ENCODE results near the gene IL17REL. TPM values are rescaled to one million over a fixed set of nuclear protein-coding genes. Genes with fewer than 3 reads are reported as not detected.

IL17REL gene
- total and polyA plus RNA-seq, 4 donors = 0.02 to 0.51 (median 0.19) TPM; not detected in 1

- WGBS, 2 donors = 24 to 50% methylated on average over 30 of the region's 30 CpGs
- H3K36me3 ChIP-seq (ENCODE audit: control insufficient read depth in 4 of 4, insufficient read depth in 4 of 4, low read length in 4 of 4) = no peaks in the 10 kb centered on the region
- no peak overlapping the region for H3K27ac ChIP-seq (ENCODE audit: low read depth in 1 of 2, low read length in 1 of 2)
- H3K27me3 ChIP-seq (ENCODE audit: control insufficient read depth in 3 of 3, insufficient read depth in 3 of 3, low read length in 2 of 3) = peaks cover 7 to 8% (median 8%) of the 10 kb centered on the region in 3 donors
- ATAC-seq (ENCODE audit: insufficient read depth, low FRiP score) (no peak), DNase-seq (no peak)
- H3K4me1 ChIP-seq (ENCODE audit: control insufficient read depth in 5 of 5, insufficient read depth in 5 of 5, low read length in 5 of 5) = no peaks in the 10 kb centered on the region
- TF ChIP-seq CTCF (IDR thresholded peaks at IDR 0.05; ENCODE audit: control extremely low read depth, extremely low read depth) = no peak
- peaks cover 0 to 6% (median under 1%) of the 10 kb centered on the region in 4 donors for H3K9me3 ChIP-seq (ENCODE audit: control insufficient read depth in 4 of 4, insufficient read depth in 3 of 4, low read length in 3 of 4)
- no peak overlapping the region for H3K9ac ChIP-seq (ENCODE audit: insufficient read depth in 1 of 2, low read length in 2 of 2)
- no peak overlapping the region for H3K4me3 ChIP-seq
These were observed 32.0 kb upstream of the IL17REL start for GRCh38 chr22:50044485-50045118.

- Histone ChIP-seq H3K4me1 (ENCODE audit: control insufficient read depth in 5 of 5, insufficient read depth in 5 of 5, low read length in 5 of 5) (no peaks in the 10 kb centered on the region), H3K4me3 (no peak overlapping the region), H3K9ac (ENCODE audit: insufficient read depth in 1 of 2, low read length in 2 of 2) (no peak overlapping the region), H3K36me3 (ENCODE audit: control insufficient read depth in 4 of 4, insufficient read depth in 4 of 4, low read length in 4 of 4) (no peaks in the 10 kb centered on the region), H3K27me3 (ENCODE audit: control insufficient read depth in 3 of 3, insufficient read depth in 3 of 3, low read length in 2 of 3) (peaks cover 6 to 8% (median 7%) of the 10 kb centered on the region in 3 donors), H3K27ac (ENCODE audit: low read depth in 1 of 2, low read length in 1 of 2) (no peak overlapping the region), H3K9me3 (ENCODE audit: control insufficient read depth in 4 of 4, insufficient read depth in 3 of 4, low read length in 3 of 4) (peaks cover 0 to 8% (median 1%) of the 10 kb centered on the region in 4 donors)
- DNase-seq (no peak), ATAC-seq (ENCODE audit: insufficient read depth, low FRiP score) (no peak)
- 83 to 84% methylated on average over 17 of the region's 17 CpGs for WGBS, 2 donors
- TF ChIP-seq CTCF (IDR thresholded peaks at IDR 0.05; ENCODE audit: control extremely low read depth, extremely low read depth) = no peak
These were observed 28.9 kb upstream of the IL17REL start for GRCh38 chr22:50041361-50042065.

- no peaks in the 10 kb centered on the region for H3K4me1 ChIP-seq (ENCODE audit: control insufficient read depth in 5 of 5, insufficient read depth in 5 of 5, low read length in 5 of 5)
- H3K27me3 ChIP-seq (ENCODE audit: control insufficient read depth in 3 of 3, insufficient read depth in 3 of 3, low read length in 2 of 3) = peaks cover 0 to 8% (median 7%) of the 10 kb centered on the region in 3 donors
- ATAC-seq (ENCODE audit: insufficient read depth, low FRiP score) = no peak
- TF ChIP-seq CTCF (IDR thresholded peaks at IDR 0.05; ENCODE audit: control extremely low read depth, extremely low read depth) = no peak
- H3K9ac ChIP-seq (ENCODE audit: insufficient read depth in 1 of 2, low read length in 2 of 2) = no peak overlapping the region
- peaks cover 0 to 8% (median 1%) of the 10 kb centered on the region in 4 donors for H3K9me3 ChIP-seq (ENCODE audit: control insufficient read depth in 4 of 4, insufficient read depth in 3 of 4, low read length in 3 of 4)
- no peak for DNase-seq
- WGBS, 2 donors = 88 to 95% methylated on average over 7 of the region's 7 CpGs
- no peak overlapping the region for H3K4me3 ChIP-seq
- no peaks in the 10 kb centered on the region for H3K36me3 ChIP-seq (ENCODE audit: control insufficient read depth in 4 of 4, insufficient read depth in 4 of 4, low read length in 4 of 4)
- no peak overlapping the region for H3K27ac ChIP-seq (ENCODE audit: low read depth in 1 of 2, low read length in 1 of 2)
These were observed 28.2 kb upstream of the IL17REL start for GRCh38 chr22:50040717-50041116.
